GM13977 (cell line): ENCODE measurements around the gene THOC7.

Source experiments
- DNase-seq: peaks from one replicate; pipeline ENCODE4 v3.0.0; 2012; ENCODE audit warnings: low spot score
- in situ Hi-C: fragments of 300-500 bp; cut with MboI; formaldehyde crosslinking; loops from one replicate; pipeline ENCODE4 v1.12.0; 2022; ENCODE audit warnings: low sequenced_read_pairs, low pct_unique_long_range_greater_than_20kb, mixed read lengths, inconsistent platforms; ENCODE audit not compliant: unreplicated experiment
- TF ChIP-seq, protein P1 (sequence below): IDR thresholded peaks from 2 replicates; pipeline ENCODE4 v1.5.1; 2012; ENCODE audit warnings: mild to moderate bottlenecking, control low read depth; ENCODE audit not compliant: insufficient read depth; ENCODE audit errors: extremely low read depth, missing control alignments

The THOC7 gene

DNA sequence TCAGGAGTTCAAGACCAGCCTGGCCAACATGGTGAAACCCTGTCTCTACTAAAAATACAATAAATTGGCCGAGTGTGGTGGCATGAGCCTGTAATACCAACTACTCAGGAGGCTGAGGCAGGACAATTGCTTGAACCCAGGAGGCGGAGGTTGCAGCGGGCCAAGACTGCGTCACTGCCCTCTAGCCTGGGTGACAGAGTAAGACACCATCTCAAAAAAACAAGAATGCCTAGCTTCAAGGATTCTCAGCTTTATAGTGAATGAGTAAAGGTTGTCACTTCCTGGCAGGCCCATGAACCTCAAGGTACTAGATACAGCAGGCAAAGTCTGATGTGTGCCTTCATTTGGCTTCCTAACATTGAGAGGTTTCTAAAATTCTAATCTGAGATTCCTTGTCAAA is 14.4 kb downstream of the THOC7 start:
- no peak for DNase-seq
- in situ Hi-C loops, result no loop called here
- TF ChIP-seq, protein P1, sequence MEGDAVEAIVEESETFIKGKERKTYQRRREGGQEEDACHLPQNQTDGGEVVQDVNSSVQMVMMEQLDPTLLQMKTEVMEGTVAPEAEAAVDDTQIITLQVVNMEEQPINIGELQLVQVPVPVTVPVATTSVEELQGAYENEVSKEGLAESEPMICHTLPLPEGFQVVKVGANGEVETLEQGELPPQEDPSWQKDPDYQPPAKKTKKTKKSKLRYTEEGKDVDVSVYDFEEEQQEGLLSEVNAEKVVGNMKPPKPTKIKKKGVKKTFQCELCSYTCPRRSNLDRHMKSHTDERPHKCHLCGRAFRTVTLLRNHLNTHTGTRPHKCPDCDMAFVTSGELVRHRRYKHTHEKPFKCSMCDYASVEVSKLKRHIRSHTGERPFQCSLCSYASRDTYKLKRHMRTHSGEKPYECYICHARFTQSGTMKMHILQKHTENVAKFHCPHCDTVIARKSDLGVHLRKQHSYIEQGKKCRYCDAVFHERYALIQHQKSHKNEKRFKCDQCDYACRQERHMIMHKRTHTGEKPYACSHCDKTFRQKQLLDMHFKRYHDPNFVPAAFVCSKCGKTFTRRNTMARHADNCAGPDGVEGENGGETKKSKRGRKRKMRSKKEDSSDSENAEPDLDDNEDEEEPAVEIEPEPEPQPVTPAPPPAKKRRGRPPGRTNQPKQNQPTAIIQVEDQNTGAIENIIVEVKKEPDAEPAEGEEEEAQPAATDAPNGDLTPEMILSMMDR, result no peak

DNA sequence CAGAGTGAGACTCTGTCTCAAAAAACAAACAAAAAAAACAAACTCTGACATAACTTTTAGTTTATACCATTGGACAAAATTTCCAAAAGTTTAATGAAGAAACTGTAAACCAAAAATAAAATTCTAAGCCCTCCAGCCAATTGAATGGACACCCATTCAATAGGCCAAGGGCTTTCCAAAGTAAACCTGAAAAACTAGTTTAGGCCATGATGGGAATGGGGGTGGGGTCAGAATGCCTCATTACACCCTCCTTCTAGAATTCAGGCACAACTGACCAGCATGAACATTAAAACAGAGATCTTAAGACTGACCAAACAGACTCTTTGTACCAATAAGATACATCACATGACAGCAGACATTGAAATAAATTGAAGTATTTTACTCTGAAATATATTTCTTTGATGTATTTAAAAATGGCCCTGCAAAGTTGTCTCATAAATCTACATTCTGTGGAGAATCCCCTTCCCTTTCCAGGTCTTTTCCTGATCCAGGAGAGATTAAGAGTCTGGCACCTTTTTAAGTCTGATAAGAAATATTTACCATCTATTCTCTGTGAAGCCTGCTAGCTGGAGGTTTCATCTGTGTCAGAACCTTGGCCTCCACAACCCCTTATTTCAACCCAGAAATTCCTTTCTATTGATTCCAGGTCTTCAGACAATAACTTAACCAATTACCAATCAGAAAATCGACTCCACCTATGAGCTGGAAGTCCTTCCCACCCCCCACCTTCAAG is 15.7 kb downstream of the THOC7 start:
- TF ChIP-seq, protein P1, result no peak
- in situ Hi-C loops, result no loop called here
- no peak for DNase-seq

- TF ChIP-seq, protein P1, result no peak
- in situ Hi-C loops, result no loop called here
These were observed 18.4 kb downstream of the THOC7 start for GRCh38 chr3:63845215-63845614.

DNA sequence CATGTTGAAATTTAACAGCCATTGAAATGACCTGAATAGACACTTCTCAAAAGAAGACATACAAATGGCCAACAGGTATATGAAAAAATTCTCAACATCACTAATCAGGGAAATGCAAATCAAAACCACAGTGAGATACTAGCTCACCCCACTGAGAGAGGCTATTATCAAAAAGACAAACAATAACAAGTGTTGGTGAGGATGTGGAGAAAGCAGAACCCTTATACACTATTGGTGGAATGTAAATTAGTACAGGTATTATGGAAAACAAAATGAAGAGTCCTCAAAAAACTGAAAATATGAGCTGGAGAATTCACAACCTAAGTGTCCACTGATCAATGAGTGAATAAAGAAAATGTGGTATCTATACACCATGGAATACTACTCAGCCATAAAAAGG is 21.5 kb downstream of the THOC7 start:
- in situ Hi-C loops, result no loop called here

More at GRCh38 chr3:63845215-63845614, 18.4 kb downstream of the THOC7 start:
- DNase-seq, result no peak

DNA sequence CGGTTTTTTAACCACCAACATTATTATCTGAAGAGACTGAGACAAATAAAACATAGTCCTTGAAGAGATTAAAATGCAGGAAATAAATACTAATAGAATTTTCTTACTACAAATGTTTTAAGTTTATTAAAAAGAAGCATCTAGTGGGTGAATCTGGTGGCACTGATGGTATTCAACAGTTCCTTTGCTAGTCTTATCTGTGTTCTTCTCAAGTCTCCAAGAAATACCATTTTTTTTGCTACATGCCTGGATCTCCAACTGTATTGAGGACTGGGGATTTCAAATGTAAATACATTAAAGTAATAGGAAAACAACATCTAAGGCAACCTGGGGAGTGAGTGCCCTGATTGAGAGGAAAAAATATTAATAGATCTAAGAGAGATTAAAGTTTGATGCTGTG is 21.9 kb downstream of the THOC7 start:
- in situ Hi-C loops, result no loop called here
- no peak for DNase-seq
- TF ChIP-seq, protein P1, result no peak

More for the DNA sequence above, 21.5 kb downstream of the THOC7 start:
- TF ChIP-seq, protein P1, result no peak
- no peak for DNase-seq

DNA sequence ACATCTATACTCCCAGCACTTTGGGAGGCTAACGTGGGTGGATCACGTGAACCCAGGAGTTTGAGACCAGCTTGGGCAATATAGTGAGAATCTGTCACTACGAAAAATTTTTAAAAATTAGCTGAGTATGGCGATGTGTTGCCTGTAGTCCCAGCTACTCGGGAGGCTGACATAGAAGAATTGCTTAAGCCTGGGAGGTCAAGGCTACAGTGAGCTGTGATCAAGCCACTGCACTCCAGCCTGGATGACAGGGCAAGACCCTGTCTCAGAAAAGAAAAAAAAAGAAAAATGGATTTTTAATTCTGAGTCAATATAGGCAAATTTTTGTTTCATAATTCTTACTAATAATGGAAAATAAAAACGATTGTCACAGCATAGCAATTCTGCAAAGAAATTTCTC is 31.2 kb downstream of the THOC7 start:
- in situ Hi-C loops, result no loop called here
- DNase-seq, result no peak
- TF ChIP-seq, protein P1, result no peak
